HG03439 (cell line): ENCODE results near the gene CHAF1B.
"Not testable (repeated sequence)": the region's sequence is repeated elsewhere in the genome, so short reads cannot be mapped to it uniquely, and the experiment has no call there.

ENCODE experiments used
- ATAC-seq: cut with Tn5 transposase; IDR thresholded peaks from one replicate; pipeline ENCODE4 v1.9.1; 2021; ENCODE audit warnings: mild to moderate bottlenecking, moderate library complexity; ENCODE audit not compliant: unreplicated experiment

CHAF1B gene

GRCh38 chr21:36386031-36386642, 945 bp downstream of the CHAF1B start:
- no peak for ATAC-seq

GRCh38 chr21:36388096-36388495, 2.9 kb downstream of the CHAF1B start:
- no peak for ATAC-seq

DNA sequence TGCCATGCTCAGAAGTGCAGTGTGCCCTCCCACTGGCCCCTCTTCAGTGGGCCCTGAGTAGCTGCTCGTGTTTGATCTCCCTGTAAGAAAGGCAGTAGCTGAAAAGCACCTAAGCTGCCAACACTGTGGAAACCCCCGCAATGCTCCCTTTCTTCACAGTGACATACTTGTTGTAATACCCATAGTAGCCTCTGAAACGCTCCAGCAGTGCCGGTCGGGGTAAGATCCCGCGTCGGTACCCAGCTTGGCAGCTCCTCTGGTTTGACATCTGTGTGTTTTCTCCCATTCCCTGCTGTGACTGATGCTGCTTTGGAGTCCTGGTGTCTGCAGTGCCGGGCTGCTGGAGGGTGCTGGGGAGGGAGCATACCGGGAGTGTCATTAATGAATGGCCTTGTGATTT, 3.6 kb downstream of the CHAF1B start:
- ATAC-seq: no peak

GRCh38 chr21:36391649-36392048, 6.5 kb downstream of the CHAF1B start:
- ATAC-seq: not testable (repeated sequence)

DNA sequence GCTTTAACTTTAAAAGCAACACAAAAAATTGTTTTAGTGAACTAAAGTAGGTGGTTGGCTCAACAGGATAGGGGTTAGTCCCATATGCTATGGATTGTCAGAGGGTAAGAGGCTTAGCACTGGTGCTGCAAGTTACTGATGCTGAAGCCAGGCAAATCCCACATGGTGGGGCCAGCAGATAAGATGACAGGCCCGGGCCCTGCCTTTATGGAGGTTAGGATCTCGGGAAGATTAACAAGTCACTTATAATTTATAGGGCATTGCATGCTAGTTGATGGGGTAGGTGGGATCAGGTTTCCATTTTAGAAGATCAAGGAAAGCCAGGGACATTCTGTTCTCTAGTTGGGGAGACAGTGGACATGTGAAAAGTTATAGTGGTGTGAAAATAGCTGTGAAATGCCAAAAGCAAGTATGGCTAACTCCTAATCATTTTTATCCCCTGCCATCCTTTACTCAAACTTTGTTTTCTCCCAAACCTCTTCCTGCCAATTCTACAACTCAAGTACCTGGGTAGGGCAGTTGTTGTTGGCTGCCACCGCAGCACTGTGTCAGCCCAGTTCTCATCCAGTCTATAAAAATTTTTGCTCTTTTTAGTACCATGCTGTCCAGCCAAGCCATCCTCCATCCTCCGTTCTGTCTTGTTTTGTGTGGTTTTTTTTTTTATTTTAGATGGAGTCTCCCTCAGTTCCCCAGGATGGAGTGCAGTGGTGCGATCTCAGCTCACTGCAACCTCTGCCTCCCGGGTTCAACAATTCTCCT, 10.3 kb downstream of the CHAF1B start:
- ATAC-seq: no peak

GRCh38 chr21:36396325-36396724, 11.1 kb downstream of the CHAF1B start:
- ATAC-seq: no peak

DNA sequence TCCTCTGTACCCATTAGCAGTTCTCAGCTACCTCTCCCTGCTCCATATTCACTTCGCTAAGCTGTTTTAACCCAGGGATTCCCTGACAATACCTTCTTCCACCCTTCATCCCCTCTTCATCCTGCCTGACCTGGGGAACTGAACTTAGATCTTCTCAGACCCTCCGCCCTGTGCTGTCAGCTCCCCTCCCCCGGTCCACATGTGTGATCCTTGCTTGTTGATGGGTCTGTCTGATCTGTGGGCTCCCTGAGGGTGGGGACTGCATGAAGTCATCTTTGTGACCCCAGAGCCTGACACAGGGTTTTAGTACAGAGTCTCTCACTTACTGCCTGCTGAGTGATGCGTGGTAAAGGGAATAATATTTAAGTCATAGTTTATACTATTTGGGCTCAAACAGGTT, 11.8 kb downstream of the CHAF1B start:
- ATAC-seq: no peak

GRCh38 chr21:36397606-36398005, 12.4 kb downstream of the CHAF1B start:
- ATAC-seq: no peak

DNA sequence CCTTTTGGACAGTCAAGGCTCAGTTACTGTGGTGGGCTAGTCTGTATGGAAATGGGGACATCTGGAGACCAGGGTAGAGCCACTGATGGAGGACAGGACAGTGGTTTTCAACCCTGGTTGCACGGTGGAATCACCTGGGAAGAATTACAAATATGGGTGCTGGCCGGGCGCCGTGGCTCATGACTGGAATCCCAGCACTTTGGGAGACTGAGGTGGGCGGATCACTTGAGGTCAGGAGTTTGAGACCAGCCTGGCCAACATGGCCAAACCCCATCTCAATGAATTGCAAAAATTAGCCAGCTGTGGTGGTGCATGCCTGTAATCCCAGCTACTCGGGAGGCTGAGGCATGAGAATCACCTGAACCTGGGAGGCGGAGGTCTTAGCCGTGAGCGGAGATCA, 14.5 kb downstream of the CHAF1B start:
- not testable (repeated sequence) for ATAC-seq

- no peak for ATAC-seq
These were observed 15.5 kb downstream of the CHAF1B start for GRCh38 chr21:36400719-36401118.

- ATAC-seq: no peak
These were observed 17.1 kb downstream of the CHAF1B start for GRCh38 chr21:36402339-36402738.

DNA sequence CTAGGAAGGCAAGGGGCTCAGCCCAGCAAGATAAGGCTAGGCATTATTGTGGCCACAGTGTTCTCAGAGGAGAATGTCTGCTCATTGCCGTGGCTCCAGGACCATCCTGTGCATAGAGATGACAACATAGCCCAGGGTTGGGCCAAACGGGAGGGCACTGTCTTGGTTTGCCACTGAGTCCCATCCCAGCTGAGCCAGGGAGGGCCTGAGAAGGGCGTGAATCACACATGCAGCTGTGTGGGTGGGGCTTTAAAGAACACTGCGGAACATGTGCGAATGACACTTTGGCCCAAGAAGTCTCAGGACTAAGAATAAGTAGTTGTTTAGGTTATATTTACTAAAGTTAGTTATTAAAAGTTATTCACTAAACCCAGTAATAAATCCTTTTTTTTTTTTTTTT, 18.5 kb downstream of the CHAF1B start:
- ATAC-seq: no peak

DNA sequence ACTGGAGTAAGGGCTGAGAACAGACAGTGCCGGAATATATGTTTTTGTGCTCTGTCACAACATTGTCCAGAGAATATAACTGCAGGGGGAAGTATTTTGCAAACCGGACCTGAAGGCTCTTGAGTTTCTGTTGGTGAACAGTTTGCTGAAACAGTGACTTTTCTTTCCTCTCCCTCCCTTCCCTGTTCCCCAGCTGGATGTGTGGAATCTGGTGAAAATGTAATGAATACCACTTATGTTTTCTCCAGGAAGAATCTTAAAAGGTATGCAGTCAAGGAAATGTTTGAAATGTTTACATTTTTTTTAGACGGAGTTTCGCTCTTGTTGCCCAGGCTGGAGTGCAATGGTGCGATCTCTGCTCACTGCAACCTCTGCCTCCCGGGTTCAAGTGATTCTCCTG, 23.4 kb downstream of the CHAF1B start:
- ATAC-seq: no peak

DNA sequence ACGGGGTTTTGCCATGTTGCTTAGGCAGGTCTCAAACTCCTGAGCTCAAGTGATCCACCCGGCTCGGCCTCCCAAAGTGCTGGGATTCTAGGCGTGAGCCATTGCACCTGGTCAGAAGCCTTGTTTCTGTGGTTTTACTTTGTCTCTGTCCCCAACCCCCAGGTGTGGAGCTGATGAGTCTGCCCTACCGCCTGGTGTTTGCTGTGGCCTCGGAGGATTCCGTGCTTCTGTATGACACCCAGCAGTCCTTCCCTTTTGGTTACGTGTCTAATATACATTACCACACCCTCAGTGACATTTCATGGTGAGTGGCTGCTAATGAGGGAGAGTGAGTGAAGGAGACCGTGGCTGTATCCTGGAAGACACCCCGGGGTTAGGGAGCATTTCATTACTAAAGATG, 26.1 kb downstream of the CHAF1B start:
- no peak for ATAC-seq

GRCh38 chr21:36412916-36413315, 27.7 kb downstream of the CHAF1B start:
- no peak for ATAC-seq

GRCh38 chr21:36415375-36415774, 30.2 kb downstream of the CHAF1B start:
- ATAC-seq: no peak

GRCh38 chr21:36419241-36419640, 34.0 kb downstream of the CHAF1B start:
- no peak for ATAC-seq

DNA sequence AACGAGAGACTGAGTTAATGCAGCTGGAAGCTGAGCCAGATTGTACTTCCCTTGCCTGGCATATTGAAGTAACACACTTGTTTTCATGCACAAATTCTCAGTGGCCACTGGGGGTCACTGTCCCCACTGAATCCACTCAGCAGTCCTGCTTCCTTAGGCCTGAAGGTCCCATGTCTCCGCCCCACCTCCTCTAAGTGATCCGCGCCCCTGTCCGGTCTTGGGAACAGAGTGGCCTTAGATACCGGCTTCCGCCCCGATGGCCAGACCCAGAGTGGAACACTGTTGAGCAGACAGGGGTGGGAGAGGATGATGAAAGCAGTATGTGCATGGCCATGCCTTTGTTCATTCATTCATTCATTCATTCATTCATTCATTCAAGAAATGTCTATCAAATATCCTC, 34.8 kb downstream of the CHAF1B start:
- ATAC-seq: no peak

- ATAC-seq: no peak
These were observed 35.6 kb downstream of the CHAF1B start for GRCh38 chr21:36420571-36421339.

DNA sequence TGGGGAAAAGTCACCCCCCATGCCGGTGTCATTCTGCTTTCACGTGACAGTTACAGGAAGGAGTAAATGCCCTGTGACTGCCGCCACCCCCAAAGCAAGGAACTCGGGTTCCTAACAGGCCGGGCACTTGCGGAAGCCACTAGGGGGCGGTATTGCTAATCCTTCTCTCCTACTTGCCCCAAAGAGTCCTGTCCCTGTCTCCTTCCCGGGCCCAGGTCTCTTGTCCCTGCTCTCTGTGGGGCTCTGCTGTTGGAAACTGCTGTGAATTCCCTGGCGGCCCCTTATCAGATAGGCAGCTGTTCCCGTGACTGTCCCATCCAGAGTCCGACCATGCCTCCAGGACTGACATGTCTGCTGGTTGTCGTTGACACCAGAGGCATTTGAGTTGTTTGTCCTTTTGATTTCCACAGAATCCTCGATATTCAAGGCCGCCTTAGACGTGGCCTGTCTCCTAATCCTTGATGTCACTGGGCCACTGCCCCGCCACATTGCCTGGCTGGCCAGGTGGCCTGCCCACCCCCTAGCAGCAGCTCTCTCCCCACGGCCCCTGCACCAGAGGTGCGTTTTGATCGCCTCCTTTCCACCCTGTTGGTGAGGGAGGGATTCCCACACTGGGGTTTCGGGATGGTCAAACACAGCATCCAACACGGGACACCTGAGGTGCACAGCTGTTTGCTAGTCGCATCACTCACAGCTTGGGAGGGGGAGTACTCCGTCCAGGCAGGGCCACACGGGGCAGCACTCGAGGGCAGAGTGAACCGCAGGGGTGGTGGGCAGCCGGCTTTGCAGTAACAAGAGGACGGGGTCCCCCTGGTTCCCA, 37.3 kb downstream of the CHAF1B start:
- ATAC-seq: no peak

DNA sequence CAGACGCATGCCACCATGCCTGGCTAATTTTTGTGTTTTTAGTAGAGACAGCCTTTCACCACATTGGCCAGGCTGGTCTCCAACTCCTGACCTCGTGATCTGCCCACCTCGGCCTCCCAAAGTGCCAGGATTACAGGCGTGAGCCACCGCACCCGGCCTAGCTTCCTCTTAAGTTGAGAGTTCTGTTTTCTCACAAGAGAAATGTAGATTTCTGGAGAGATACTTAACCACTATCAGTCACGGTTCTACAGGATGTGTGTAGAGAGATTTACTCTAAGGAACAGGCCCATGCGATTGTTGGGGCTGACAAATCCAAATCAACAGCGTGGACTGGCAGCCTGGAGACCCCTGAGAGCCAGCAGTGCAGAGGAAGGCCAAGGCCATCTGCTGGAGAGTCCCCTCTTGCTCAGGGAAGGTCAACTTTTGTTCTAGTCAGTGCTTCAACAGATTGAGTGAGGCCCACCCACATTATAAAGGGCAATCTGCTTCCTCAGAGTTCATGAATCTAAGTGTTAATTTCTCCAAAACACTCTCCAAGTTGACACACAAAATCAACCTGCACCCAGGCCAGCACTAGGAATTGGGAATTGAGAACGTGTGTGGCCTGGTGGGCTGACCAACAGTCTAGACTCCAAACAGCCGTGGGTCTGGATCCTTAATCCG, 38.7 kb downstream of the CHAF1B start:
- no peak for ATAC-seq
